Measurements from ENCODE around the gene NTSR1. TPM values are rescaled to one million over a fixed set of nuclear protein-coding genes. Genes with fewer than 3 reads are reported as not detected.

NTSR1 gene
- total RNA-seq, 4 donors from 2014 or later: 0.06 to 0.09 TPM; not detected in 2

DNA sequence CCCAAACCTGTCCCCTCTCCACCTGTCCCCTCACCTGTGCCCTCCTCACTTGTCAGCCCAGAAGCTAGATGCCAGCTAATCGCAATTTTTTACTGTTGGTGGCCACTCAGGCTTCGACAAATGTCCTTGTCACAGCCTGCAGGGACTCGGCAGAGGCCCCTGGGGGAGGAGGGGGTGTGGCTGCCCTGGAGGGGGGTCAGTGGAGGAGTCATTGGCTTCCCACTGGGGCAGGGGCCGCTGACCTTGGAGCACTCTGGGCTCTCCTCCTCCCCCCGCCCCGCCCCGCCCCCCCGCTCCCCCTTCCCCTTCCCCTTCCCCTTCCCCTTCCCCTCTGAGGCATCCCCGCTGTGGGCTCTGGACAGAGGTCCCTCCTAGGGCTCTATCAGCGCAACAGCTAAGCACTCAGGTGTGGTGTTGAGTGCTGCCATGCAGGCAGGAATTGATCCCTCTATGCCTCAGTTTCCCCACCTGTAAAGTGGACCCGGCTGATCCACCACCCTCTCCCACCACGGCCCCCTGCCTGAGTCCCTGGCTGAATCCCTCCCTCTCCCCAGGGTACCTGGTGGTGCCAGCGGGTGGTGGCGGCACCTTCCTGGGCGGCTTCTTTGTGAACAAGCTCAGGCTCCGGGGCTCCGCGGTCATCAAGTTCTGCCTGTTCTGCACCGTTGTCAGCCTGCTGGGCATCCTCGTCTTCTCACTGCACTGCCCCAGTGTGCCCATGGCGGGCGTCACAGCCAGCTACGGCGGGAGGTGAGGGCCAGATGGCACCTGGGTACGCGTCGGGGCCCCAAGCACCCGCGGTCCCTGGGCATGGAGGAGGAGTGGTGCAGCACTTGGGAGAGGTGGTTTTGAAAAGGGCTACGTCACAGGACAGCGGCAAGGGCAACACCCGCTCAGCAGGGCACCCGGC is 42.6 kb upstream of the NTSR1 start:
- intact Hi-C loops (cut with DNase I): no loop called here
- Histone ChIP-seq H3K4me1 (peaks cover 4 to 38% (median 13%) of the 10 kb centered on the region in 3 donors), H3K9me3 (no peaks in the 10 kb centered on the region), H3K36me3 (peaks cover 0 to 16% (median 0%) of the 10 kb centered on the region in 3 donors), H3K4me3 (no peak overlapping the region), H3K27ac (peak overlapping the region in 2 of 4 donors; percentile 4 to 42), H3K27me3 (peaks cover 0 to 29% (median 0%) of the 10 kb centered on the region in 4 donors)
- TF ChIP-seq POLR2A (IDR thresholded peaks at IDR 0.05): no peak
- TF ChIP-seq, protein P1, sequence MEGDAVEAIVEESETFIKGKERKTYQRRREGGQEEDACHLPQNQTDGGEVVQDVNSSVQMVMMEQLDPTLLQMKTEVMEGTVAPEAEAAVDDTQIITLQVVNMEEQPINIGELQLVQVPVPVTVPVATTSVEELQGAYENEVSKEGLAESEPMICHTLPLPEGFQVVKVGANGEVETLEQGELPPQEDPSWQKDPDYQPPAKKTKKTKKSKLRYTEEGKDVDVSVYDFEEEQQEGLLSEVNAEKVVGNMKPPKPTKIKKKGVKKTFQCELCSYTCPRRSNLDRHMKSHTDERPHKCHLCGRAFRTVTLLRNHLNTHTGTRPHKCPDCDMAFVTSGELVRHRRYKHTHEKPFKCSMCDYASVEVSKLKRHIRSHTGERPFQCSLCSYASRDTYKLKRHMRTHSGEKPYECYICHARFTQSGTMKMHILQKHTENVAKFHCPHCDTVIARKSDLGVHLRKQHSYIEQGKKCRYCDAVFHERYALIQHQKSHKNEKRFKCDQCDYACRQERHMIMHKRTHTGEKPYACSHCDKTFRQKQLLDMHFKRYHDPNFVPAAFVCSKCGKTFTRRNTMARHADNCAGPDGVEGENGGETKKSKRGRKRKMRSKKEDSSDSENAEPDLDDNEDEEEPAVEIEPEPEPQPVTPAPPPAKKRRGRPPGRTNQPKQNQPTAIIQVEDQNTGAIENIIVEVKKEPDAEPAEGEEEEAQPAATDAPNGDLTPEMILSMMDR (IDR thresholded peaks at IDR 0.05): no peak
- WGBS, 2 donors: 67 to 96% methylated on average over 3 to 8 of the region's 33 CpGs
- no peak for DNase-seq

DNA sequence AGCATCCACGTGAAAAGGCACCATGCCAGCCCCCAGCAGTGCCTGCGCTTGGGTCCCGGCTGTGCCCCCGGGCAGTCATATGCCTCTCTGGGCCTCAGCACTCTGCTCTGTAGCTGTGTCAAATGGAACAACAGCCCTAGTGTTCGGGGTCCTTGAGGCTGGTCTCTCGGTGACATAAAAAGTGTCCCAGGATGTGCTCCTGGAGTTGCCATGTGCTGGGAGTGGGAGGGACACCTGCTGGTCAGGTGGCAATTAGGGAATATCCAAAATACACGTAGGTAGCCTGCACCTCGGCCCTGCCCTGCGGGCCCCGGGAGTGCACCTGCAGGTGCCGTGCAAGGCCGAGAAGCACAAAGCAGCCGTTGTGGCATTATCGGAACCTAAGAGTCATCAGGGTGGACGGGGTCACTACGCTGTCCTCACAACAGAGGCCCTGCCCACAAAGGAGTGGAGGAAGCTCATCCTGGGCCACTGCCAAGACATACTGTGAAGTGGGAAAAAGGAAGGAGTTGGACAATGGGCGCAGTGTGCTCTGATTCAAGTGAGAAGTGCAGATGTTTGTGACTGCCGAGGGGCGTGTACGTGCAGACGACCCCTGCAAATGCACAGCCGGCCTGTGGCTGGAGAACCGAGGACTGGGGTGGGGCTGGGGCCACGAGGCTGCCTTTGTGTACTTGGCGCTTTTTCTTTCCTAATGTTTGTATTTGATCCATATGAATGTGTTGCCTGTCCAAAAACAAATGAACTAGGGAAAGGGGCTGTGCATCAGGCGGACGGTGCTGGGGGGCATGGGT is 41.7 kb upstream of the NTSR1 start:
- Histone ChIP-seq H3K27me3 (peaks cover 0 to 25% (median 0%) of the 10 kb centered on the region in 4 donors), H3K4me1 (peaks cover 4 to 36% (median 9%) of the 10 kb centered on the region in 3 donors), H3K9me3 (no peaks in the 10 kb centered on the region), H3K36me3 (peaks cover 0 to 9% (median 0%) of the 10 kb centered on the region in 3 donors), H3K27ac (peak overlapping the region in 2 of 4 donors; percentile 4 to 42), H3K4me3 (no peak overlapping the region)
- intact Hi-C loops (cut with DNase I): no loop called here
- no peak for TF ChIP-seq POLR2A (IDR thresholded peaks at IDR 0.05)
- TF ChIP-seq, protein P1 (IDR thresholded peaks at IDR 0.05): no peak
- DNase-seq: no peak
- WGBS, 2 donors: 63 to 77% methylated on average over 17 to 20 of the region's 27 CpGs

DNA sequence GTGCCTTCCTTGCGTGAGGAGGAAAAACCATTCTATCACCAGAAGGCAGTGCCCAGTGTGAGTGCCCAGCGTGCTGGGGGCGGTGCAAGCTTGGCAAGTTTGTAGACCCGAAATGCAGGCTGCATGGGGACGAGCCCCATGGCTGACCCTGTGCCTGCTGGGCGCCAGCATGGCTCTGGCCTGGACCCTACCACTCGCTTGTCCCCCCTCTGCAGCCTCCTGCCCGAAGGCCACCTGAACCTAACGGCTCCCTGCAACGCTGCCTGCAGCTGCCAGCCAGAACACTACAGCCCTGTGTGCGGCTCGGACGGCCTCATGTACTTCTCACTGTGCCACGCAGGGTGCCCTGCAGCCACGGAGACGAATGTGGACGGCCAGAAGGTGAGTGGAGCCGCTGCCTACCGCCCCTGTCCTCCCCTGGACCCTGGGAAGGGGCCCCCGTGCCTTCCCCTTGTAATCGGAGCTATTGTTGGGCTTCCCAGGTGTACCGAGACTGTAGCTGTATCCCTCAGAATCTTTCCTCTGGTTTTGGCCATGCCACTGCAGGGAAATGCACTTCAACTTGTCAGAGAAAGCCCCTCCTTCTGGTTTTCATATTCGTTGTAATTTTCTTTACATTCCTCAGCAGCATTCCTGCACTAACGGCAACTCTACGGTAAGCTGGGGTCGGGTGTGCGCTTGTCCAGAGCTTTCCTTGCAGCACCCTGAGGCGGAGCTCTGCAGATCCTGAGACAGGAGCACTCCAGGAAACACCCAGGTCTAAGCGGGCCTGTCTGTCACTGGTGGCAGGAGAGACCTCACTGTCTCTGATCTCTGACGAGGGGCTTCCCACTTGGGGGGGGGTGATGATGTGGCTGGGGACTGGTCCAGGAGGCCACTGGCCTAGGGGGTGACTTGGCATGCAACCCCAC is 40.9 kb upstream of the NTSR1 start:
- Histone ChIP-seq H3K4me3 (no peak overlapping the region), H3K27ac (peak overlapping the region in 1 of 4 donors; percentile 42), H3K36me3 (peaks cover 0 to 9% (median 0%) of the 10 kb centered on the region in 3 donors), H3K4me1 (peaks cover under 1 to 27% (median 4%) of the 10 kb centered on the region in 3 donors), H3K27me3 (peaks cover 0 to 25% (median 0%) of the 10 kb centered on the region in 4 donors), H3K9me3 (no peaks in the 10 kb centered on the region)
- 72 to 76% methylated on average over 18 to 21 of the region's 30 CpGs for WGBS, 2 donors
- DNase-seq: no peak
- TF ChIP-seq, protein P1 (IDR thresholded peaks at IDR 0.05): no peak
- no peak for TF ChIP-seq POLR2A (IDR thresholded peaks at IDR 0.05)
- intact Hi-C loops (cut with DNase I): no loop called here

DNA sequence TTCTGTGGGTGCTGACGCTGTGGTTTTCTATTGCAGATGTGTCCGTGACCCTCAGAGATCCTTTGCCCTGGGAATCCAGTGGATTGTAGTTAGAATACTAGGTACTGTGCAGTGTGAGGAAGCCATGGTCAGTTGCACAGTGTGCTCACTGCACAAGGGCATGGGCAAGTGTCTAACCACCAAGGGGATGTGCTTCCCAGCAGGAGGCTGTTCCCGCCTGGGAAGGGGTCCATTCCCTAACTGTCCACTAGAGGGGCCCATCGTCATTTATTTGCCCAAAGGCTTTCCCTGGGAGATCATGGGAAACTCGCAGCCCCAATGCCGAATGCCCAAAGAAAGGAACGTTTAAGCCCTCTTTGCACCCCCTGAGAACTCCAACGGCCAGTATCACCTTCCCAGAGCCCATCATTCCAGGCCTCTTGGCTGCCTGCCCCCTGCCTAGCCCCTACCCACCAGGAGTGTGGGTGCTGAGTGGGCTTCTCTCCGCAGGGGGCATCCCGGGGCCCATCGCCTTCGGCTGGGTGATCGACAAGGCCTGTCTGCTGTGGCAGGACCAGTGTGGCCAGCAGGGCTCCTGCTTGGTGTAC is 40.1 kb upstream of the NTSR1 start:
- Histone ChIP-seq H3K27me3 (peaks cover 0 to 28% (median 0%) of the 10 kb centered on the region in 4 donors), H3K4me1 (peaks cover 0 to 27% (median 4%) of the 10 kb centered on the region in 3 donors), H3K27ac (no peak overlapping the region), H3K4me3 (no peak overlapping the region), H3K36me3 (peaks cover 0 to 6% (median 0%) of the 10 kb centered on the region in 3 donors), H3K9me3 (no peaks in the 10 kb centered on the region)
- no peak for TF ChIP-seq POLR2A (IDR thresholded peaks at IDR 0.05)
- TF ChIP-seq, protein P1 (IDR thresholded peaks at IDR 0.05): peak; percentile 79 to 90 (median 80)
- intact Hi-C loops (cut with DNase I): no loop called here
- 17 to 31% methylated on average over 2 to 7 of the region's 13 CpGs for WGBS, 2 donors
- DNase-seq: no peak
